ENCODE results near the gene SCARB1. TPM values are rescaled to one million over a fixed set of nuclear protein-coding genes. Genes with fewer than 3 reads are reported as not detected.

The SCARB1 gene
- total RNA-seq, 2 donors from 2014 or later = 33.0 to 36.2 TPM

DNA sequence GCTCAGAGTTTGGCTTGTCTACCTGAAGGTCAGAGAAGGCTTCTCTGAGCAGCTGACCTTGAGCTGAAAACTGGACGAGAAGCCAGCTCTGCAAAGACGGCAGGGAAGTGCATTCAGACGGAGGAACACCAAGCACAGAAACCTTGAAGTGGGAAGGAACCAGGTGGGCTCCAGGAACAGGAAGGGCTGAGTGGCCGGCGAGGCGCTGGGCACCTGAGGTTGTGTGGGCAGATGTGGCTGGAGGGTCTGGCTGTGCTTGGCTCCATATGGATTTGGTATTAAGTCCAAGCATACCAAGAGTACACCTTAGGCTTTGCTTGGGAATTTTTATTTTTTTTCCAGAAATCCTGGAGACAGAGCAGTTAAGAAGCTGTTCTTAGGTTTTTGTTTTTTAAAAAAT, 130.6 kb downstream of the SCARB1 start:
- Mint-ChIP-seq H3K36me3 (ENCODE audit: low read depth) (no peaks in the 10 kb centered on the region), H3K4me3 (no peak overlapping the region), H3K27me3 (ENCODE audit: insufficient read depth) (no peaks in the 10 kb centered on the region), H3K27ac (peak overlapping the region; percentile 87), H3K4me1 (peaks cover 11% of the 10 kb centered on the region), H3K9me3 (no peaks in the 10 kb centered on the region)
- H3K27me3 ChIP-seq (ENCODE audit: control insufficient read depth, insufficient read depth, low read length, poor library complexity, severe bottlenecking) = no peaks in the 10 kb centered on the region
- no peak for DNase-seq
- WGBS, 2 experiments (ENCODE audit: insufficient coverage in 1 of 2, insufficient read length in 1 of 2) = 68 to 98% methylated on average over 3 to 6 of the region's 6 CpGs
- TF ChIP-seq, protein P1, sequence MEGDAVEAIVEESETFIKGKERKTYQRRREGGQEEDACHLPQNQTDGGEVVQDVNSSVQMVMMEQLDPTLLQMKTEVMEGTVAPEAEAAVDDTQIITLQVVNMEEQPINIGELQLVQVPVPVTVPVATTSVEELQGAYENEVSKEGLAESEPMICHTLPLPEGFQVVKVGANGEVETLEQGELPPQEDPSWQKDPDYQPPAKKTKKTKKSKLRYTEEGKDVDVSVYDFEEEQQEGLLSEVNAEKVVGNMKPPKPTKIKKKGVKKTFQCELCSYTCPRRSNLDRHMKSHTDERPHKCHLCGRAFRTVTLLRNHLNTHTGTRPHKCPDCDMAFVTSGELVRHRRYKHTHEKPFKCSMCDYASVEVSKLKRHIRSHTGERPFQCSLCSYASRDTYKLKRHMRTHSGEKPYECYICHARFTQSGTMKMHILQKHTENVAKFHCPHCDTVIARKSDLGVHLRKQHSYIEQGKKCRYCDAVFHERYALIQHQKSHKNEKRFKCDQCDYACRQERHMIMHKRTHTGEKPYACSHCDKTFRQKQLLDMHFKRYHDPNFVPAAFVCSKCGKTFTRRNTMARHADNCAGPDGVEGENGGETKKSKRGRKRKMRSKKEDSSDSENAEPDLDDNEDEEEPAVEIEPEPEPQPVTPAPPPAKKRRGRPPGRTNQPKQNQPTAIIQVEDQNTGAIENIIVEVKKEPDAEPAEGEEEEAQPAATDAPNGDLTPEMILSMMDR (conservative IDR thresholded peaks at IDR 0.05) = no peak
- no peak overlapping the region for H3K4me3 ChIP-seq (ENCODE audit: low read length)
- H3K9ac ChIP-seq (ENCODE audit: extremely low read depth, low read length, poor library complexity, severe bottlenecking) = no peak overlapping the region
- peaks cover 5% of the 10 kb centered on the region for H3K9me3 ChIP-seq (ENCODE audit: control insufficient read depth, low read length)
- no peaks in the 10 kb centered on the region for H3K36me3 ChIP-seq (ENCODE audit: control insufficient read depth, insufficient read depth, low read length)
- H3K27ac ChIP-seq (ENCODE audit: low read depth, low read length) = no peak overlapping the region
- H3K4me1 ChIP-seq (ENCODE audit: control insufficient read depth, insufficient read depth, low read length) = peaks cover 7% of the 10 kb centered on the region

- no peaks in the 10 kb centered on the region for H3K36me3 ChIP-seq (ENCODE audit: control insufficient read depth, insufficient read depth, low read length)
- Mint-ChIP-seq H3K27ac (peak overlapping the region; percentile 87), H3K4me3 (no peak overlapping the region), H3K27me3 (ENCODE audit: insufficient read depth) (no peaks in the 10 kb centered on the region), H3K4me1 (peaks cover 11% of the 10 kb centered on the region), H3K9me3 (no peaks in the 10 kb centered on the region), H3K36me3 (ENCODE audit: low read depth) (no peaks in the 10 kb centered on the region)
- peaks cover 7% of the 10 kb centered on the region for H3K4me1 ChIP-seq (ENCODE audit: control insufficient read depth, insufficient read depth, low read length)
- H3K27ac ChIP-seq (ENCODE audit: low read depth, low read length) = peak overlapping the region; percentile 30
- TF ChIP-seq, protein P1 (conservative IDR thresholded peaks at IDR 0.05) = no peak
- H3K9ac ChIP-seq (ENCODE audit: extremely low read depth, low read length, poor library complexity, severe bottlenecking) = no peak overlapping the region
- H3K27me3 ChIP-seq (ENCODE audit: control insufficient read depth, insufficient read depth, low read length, poor library complexity, severe bottlenecking) = no peaks in the 10 kb centered on the region
- WGBS, 2 experiments (ENCODE audit: insufficient coverage in 1 of 2, insufficient read length in 1 of 2) = 55 to 69% methylated on average over 8 to 17 of the region's 17 CpGs
- peak; percentile 78 for DNase-seq
- no peak overlapping the region for H3K4me3 ChIP-seq (ENCODE audit: low read length)
- H3K9me3 ChIP-seq (ENCODE audit: control insufficient read depth, low read length) = peaks cover 5% of the 10 kb centered on the region
These were observed 131.2 kb downstream of the SCARB1 start for GRCh38 chr12:124732275-124733075.

DNA sequence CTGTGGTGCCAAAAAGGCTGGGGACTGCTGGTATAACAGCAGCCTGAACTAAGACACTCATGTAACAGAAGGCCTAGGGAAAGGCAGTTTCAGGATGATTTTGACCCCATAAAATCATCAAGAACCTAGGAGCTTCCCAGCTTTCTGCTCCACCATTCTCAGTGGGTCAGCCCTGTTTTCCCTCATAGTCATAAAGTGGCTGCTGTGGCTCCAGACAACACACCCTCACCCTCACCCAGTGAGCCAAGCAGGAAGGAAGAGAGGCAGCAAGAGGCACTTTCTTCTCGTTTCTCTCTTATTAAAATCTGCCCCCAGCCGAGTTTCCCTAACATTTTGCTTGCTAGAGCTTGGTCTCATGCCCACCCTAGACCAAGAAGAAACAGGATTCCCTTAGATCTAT, 131.8 kb downstream of the SCARB1 start:
- Histone ChIP-seq H3K27me3 (ENCODE audit: control insufficient read depth, insufficient read depth, low read length, poor library complexity, severe bottlenecking) (no peaks in the 10 kb centered on the region), H3K9me3 (ENCODE audit: control insufficient read depth, low read length) (peaks cover 5% of the 10 kb centered on the region), H3K27ac (ENCODE audit: low read depth, low read length) (peak overlapping the region; percentile 30), H3K9ac (ENCODE audit: extremely low read depth, low read length, poor library complexity, severe bottlenecking) (no peak overlapping the region), H3K4me1 (ENCODE audit: control insufficient read depth, insufficient read depth, low read length) (peaks cover 7% of the 10 kb centered on the region), H3K4me3 (ENCODE audit: low read length) (no peak overlapping the region), H3K36me3 (ENCODE audit: control insufficient read depth, insufficient read depth, low read length) (no peaks in the 10 kb centered on the region)
- DNase-seq = no peak
- no peaks in the 10 kb centered on the region for H3K9me3 Mint-ChIP-seq
- WGBS, 2 experiments (ENCODE audit: insufficient coverage in 1 of 2, insufficient read length in 1 of 2) = 79 to 80% methylated on average over 2 of the region's 2 CpGs
- no peaks in the 10 kb centered on the region for H3K36me3 Mint-ChIP-seq (ENCODE audit: low read depth)
- peaks cover 11% of the 10 kb centered on the region for H3K4me1 Mint-ChIP-seq
- TF ChIP-seq, protein P1 (conservative IDR thresholded peaks at IDR 0.05) = no peak
- H3K4me3 Mint-ChIP-seq = no peak overlapping the region
- H3K27me3 Mint-ChIP-seq (ENCODE audit: insufficient read depth) = no peaks in the 10 kb centered on the region
- peak overlapping the region; percentile 68 for H3K27ac Mint-ChIP-seq

All from endodermal cell (in vitro differentiated cells).